Measurements from ENCODE around the gene ANKRD12. TPM values are rescaled to one million over a fixed set of nuclear protein-coding genes. Genes with fewer than 3 reads are reported as not detected.

The ANKRD12 gene
- total and polyA plus RNA-seq, 10 of the 15 experiments (the other 5 are each of a cell fraction or from before 2014, with no cell fraction given): 5.9 to 45.7 (median 20.2) TPM

- no peaks in the 10 kb centered on the region for H3K9me3 ChIP-seq (replicated peaks; ENCODE audit: control insufficient read depth, insufficient read depth, low read length)
- H3K27ac ChIP-seq (ENCODE audit: control insufficient read depth, insufficient read depth): no peak overlapping the region; the same call in 1 of the 2 replicates
- H2AFZ ChIP-seq (ENCODE audit: control insufficient read depth, low read depth, low read length): no peak overlapping the region
- FAIRE-seq (no peak), DNase-seq (ENCODE audit: low read depth, low spot score) (no peak), ATAC-seq (peak; percentile 66)
- TF ChIP-seq ZNF24 (IDR thresholded peaks at IDR 0.05): no peak
- 0 out of 2 replicates have a peak, but pooled peaks have one; percentile 53 for TF ChIP-seq DPF2 (IDR thresholded peaks at IDR 0.05)
- TF ChIP-seq, protein P1, sequence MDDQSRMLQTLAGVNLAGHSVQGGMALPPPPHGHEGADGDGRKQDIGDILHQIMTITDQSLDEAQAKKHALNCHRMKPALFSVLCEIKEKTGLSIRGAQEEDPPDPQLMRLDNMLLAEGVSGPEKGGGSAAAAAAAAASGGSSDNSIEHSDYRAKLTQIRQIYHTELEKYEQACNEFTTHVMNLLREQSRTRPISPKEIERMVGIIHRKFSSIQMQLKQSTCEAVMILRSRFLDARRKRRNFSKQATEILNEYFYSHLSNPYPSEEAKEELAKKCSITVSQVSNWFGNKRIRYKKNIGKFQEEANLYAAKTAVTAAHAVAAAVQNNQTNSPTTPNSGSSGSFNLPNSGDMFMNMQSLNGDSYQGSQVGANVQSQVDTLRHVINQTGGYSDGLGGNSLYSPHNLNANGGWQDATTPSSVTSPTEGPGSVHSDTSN (IDR thresholded peaks at IDR 0.05; ENCODE audit: insufficient replicate concordance, low read depth, low read length): peak; percentile 13
- TF ChIP-seq ZBTB11 (CRISPR knock-in tag; IDR thresholded peaks at IDR 0.05): no peak
- TF ChIP-seq JUNB (IDR thresholded peaks at IDR 0.05): peak; percentile 44
- TF ChIP-seq MTA2 (IDR thresholded peaks at IDR 0.05; ENCODE audit: low read depth): peak; percentile 85
- peak; percentile 76 for TF ChIP-seq BCL11A (IDR thresholded peaks at IDR 0.05; ENCODE audit: low read depth, low read length)
- TF ChIP-seq RUNX3 (IDR thresholded peaks at IDR 0.05; ENCODE audit: low read length): peak; percentile 40; the same call in 1 of the 2 replicates
- 0 out of 4 replicates have a peak, but pooled peaks of 1 of the 2 experiments have one; percentile 31 for TF ChIP-seq EP300 (IDR thresholded peaks at IDR 0.05; ENCODE audit: borderline replicate concordance in 1 of 2, control insufficient read depth in 1 of 2, low read depth in 2 of 2, low read length in 2 of 2)
- peak; percentile 29; the same call in 1 of the 2 replicates for TF ChIP-seq BACH1 (IDR thresholded peaks at IDR 0.05; ENCODE audit: borderline replicate concordance)
- TF ChIP-seq BMI1 (IDR thresholded peaks at IDR 0.05; ENCODE audit: borderline replicate concordance): no peak
- TF ChIP-seq SPI1 (IDR thresholded peaks at IDR 0.05; ENCODE audit: borderline replicate concordance, insufficient read depth, low read depth, low read length): peak; percentile 85
- TF ChIP-seq PKNOX1 (IDR thresholded peaks at IDR 0.05): peak; percentile 29; the same call in 1 of the 2 replicates
- TF ChIP-seq IKZF1 (conservative IDR thresholded peaks at IDR 0.05): 0 out of 2 replicates have a peak, but pooled peaks have one; percentile 27
- 6% methylated on average over 4 of the region's 4 CpGs for WGBS (ENCODE audit: insufficient coverage, insufficient replicate concordance, low lambda C conversion rate, missing lambda C conversion rate)
- H3K9ac ChIP-seq (ENCODE audit: control insufficient read depth, insufficient read depth, low read length): no peak overlapping the region
- no peak overlapping the region for H3K4me2 ChIP-seq (ENCODE audit: control insufficient read depth, insufficient read depth)
- no peaks in the 10 kb centered on the region for H3K4me1 ChIP-seq (ENCODE audit: control insufficient read depth, insufficient read depth, low read length)
- no peaks in the 10 kb centered on the region for H3K27me3 ChIP-seq (replicated peaks in 1 of 2; ENCODE audit: control insufficient read depth in 2 of 2, insufficient read depth in 2 of 2, low read length in 1 of 2)
- ChIA-PET SMC1A (ENCODE audit: uncharacterized antibody, unreplicated experiment) (interaction anchor here (0.6 to 2.4 kb wide), 9 partner anchors 14 to 130 kb away, joined by 3 to 7 read pairs (median 3); no protein-coding TSS in a partner anchor), POLR2A (no interaction called here), CTCF (interaction anchor here (1.3 kb wide), 1 partner anchor 157 kb away, joined by 3 read pairs; no protein-coding TSS in a partner anchor), RAD21 (ENCODE audit: unreplicated experiment) (interaction anchor here (0.8 to 0.9 kb wide), 2 partner anchors 16 to 276 kb away, joined by 3 read pairs; no protein-coding TSS in a partner anchor)
- in situ Hi-C loops (cut with MboI): no loop called here
- H4K20me1 ChIP-seq (ENCODE audit: control insufficient read depth, insufficient read depth): no peaks in the 10 kb centered on the region
- no TSS peak for BruUV-seq (replicated peaks)
- peaks cover 0 to 17% of the 10 kb centered on the region in 2 experiments; a peak in 2 of 4 replicates for H3K36me3 ChIP-seq (ENCODE audit: control insufficient read depth in 2 of 2, insufficient read depth in 2 of 2, low read length in 1 of 2)
- no peaks in the 10 kb centered on the region for H3K79me2 ChIP-seq (ENCODE audit: control insufficient read depth, insufficient read depth, low read length)
- no peak overlapping the region for H3K4me3 ChIP-seq
- intact Hi-C loops (cut with micrococcal nuclease; ENCODE audit: unreplicated experiment): loop anchor here (10.0 kb wide), 1 partner anchor 235 kb away; the partner anchor contains the start of gene RALBP1
Measured at GRCh38 chr18:9240270-9240669, 103.7 kb downstream of the ANKRD12 start.

Data from GM12878 (cell line).